Upper lobe of right lung (tissue), 1 donor: ENCODE measurements around the gene LRRTM3. TPM values are rescaled to one million over a fixed set of nuclear protein-coding genes. Genes with fewer than 3 reads are reported as not detected.

Experiments used
- ATAC-seq: fragments of 200-7000 bp; cut with Tn5 transposase; one replicate; pipeline ENCODE4 v1.9.1; 2020; ENCODE audit warnings: mild to moderate bottlenecking, moderate library complexity
- DNase-seq: peaks from one replicate; pipeline ENCODE4 v3.0.0-alpha.2; 2020
- H3K27ac ChIP-seq: fragments of 200-600 bp; one replicate; pipeline ENCODE4 v1.8.0; 2022
- H3K27me3 ChIP-seq: fragments of 200-600 bp; one replicate; pipeline ENCODE4 v1.8.0; 2022; ENCODE audit warnings: mild to moderate bottlenecking
- H3K36me3 ChIP-seq: fragments of 200-600 bp; one replicate; pipeline ENCODE4 v1.8.0; 2022
- H3K4me1 ChIP-seq: fragments of 200-600 bp; one replicate; pipeline ENCODE4 v1.8.0; 2022
- H3K4me3 ChIP-seq: fragments of 200-600 bp; one replicate; pipeline ENCODE4 v1.8.0; 2022; ENCODE audit warnings: mild to moderate bottlenecking
- H3K9me3 ChIP-seq: fragments of 200-600 bp; one replicate; pipeline ENCODE4 v1.8.0; 2022
- CTCF ChIP-seq: fragments of 200-600 bp; IDR thresholded peaks from one replicate; pipeline ENCODE4 v1.8.0; 2022; ENCODE audit warnings: antibody characterized with exemption
- intact Hi-C: fragments of 100-400 bp; cut with DNase I; formaldehyde crosslinking; loops from one replicate; pipeline ENCODE4 v1.11.0; 2022
- total RNA-seq: library from RNA; stranded (reverse); fragmentation: NEBNext Ultra II Directional; extraction: Animal tissue kit (Norgen Biotek cat#: 25700); gene quantifications from one replicate; pipeline ENCODE4 v1.2.1, GENCODE V29; 2021
- donor health status: DM: no; HTN: yes; CAD: no; lungs with severe emphysema.

Gene LRRTM3
- total RNA-seq, 1 donor from 2014 or later = not detected

GRCh38 chr10:67119651-67120050 is 193.8 kb downstream of the LRRTM3 start:
- Histone ChIP-seq H3K4me1 (no peaks in the 10 kb centered on the region), H3K36me3 (no peaks in the 10 kb centered on the region), H3K9me3 (no peaks in the 10 kb centered on the region), H3K27ac (no peak overlapping the region), H3K4me3 (no peak overlapping the region), H3K27me3 (no peaks in the 10 kb centered on the region)
- TF ChIP-seq CTCF = no peak
- intact Hi-C loops = no loop called here
- DNase-seq (no peak), ATAC-seq (no peak)

- H3K4me1 ChIP-seq = no peaks in the 10 kb centered on the region
- intact Hi-C loops = no loop called here
- DNase-seq (no peak), ATAC-seq (no peak)
- H3K9me3 ChIP-seq = no peaks in the 10 kb centered on the region
- H3K27me3 ChIP-seq = no peaks in the 10 kb centered on the region
- no peak overlapping the region for H3K27ac ChIP-seq
- no peak for TF ChIP-seq CTCF
- H3K4me3 ChIP-seq = no peak overlapping the region
- H3K36me3 ChIP-seq = no peaks in the 10 kb centered on the region
These were observed 201.6 kb downstream of the LRRTM3 start for GRCh38 chr10:67127441-67127840.

- no peak overlapping the region for H3K4me3 ChIP-seq
- no peak for TF ChIP-seq CTCF
- H3K36me3 ChIP-seq = no peaks in the 10 kb centered on the region
- intact Hi-C loops = no loop called here
- H3K27ac ChIP-seq = no peak overlapping the region
- DNase-seq = no peak
- ATAC-seq = no peak
- H3K4me1 ChIP-seq = no peaks in the 10 kb centered on the region
- H3K27me3 ChIP-seq = no peaks in the 10 kb centered on the region
- H3K9me3 ChIP-seq = no peaks in the 10 kb centered on the region
These were observed 214.8 kb downstream of the LRRTM3 start for GRCh38 chr10:67140641-67141040.

GRCh38 chr10:67141300-67141699 is 215.5 kb downstream of the LRRTM3 start:
- no peak for ATAC-seq
- no peak overlapping the region for H3K27ac ChIP-seq
- DNase-seq = no peak
- TF ChIP-seq CTCF = no peak
- no peaks in the 10 kb centered on the region for H3K9me3 ChIP-seq
- H3K27me3 ChIP-seq = no peaks in the 10 kb centered on the region
- H3K4me1 ChIP-seq = no peaks in the 10 kb centered on the region
- no peaks in the 10 kb centered on the region for H3K36me3 ChIP-seq
- intact Hi-C loops = no loop called here
- H3K4me3 ChIP-seq = no peak overlapping the region

GRCh38 chr10:67144530-67144929 is 218.7 kb downstream of the LRRTM3 start:
- Histone ChIP-seq H3K4me1 (no peaks in the 10 kb centered on the region), H3K27ac (no peak overlapping the region), H3K27me3 (no peaks in the 10 kb centered on the region), H3K9me3 (no peaks in the 10 kb centered on the region), H3K4me3 (no peak overlapping the region), H3K36me3 (no peaks in the 10 kb centered on the region)
- no peak for TF ChIP-seq CTCF
- intact Hi-C loops = no loop called here
- DNase-seq = no peak
- ATAC-seq = no peak
